RPMI7951 (cell line): ENCODE measurements around the gene FBXO28. TPM values are rescaled to one million over a fixed set of nuclear protein-coding genes. Genes with fewer than 3 reads are reported as not detected.
"Not testable (repeated sequence)": the region's sequence is repeated elsewhere in the genome, so short reads cannot be mapped to it uniquely, and the experiment has no call there.

Source experiments
- DNase-seq: peaks from one replicate; pipeline ENCODE4 v3.0.0-alpha.2; 2012; ENCODE audit warnings: low read depth
- total RNA-seq: library from RNA; depleted of rRNA; stranded (reverse); fragments of >200 nt; shearing (Covaris generic); gene quantifications from 2 replicates; pipeline ENCODE4 v1.2.3, GENCODE V29; 2014; rRNA removed

FBXO28 gene
- total RNA-seq, 1 experiment from 2014 or later, result 26.6 TPM

DNA sequence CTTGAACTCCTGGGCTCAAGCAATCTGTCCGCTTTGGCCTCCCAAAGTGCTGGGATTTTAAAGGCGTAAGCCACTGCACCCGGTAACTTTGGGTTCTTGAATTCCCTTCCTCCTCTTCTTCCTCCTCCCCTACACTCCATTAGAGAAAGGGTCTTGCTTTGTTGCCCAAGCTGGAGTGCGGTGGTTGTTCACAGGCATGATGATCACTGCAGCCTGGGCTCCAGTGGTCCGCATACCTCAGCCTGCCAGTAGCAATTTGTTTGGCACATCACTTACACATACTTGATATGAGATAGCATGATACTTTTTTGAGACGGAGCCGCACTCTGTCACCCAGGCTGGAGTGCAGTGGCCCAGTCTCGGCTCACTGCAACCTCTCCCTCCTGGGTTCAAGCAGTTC is 71.3 kb downstream of the FBXO28 start:
- no peak for DNase-seq

DNA sequence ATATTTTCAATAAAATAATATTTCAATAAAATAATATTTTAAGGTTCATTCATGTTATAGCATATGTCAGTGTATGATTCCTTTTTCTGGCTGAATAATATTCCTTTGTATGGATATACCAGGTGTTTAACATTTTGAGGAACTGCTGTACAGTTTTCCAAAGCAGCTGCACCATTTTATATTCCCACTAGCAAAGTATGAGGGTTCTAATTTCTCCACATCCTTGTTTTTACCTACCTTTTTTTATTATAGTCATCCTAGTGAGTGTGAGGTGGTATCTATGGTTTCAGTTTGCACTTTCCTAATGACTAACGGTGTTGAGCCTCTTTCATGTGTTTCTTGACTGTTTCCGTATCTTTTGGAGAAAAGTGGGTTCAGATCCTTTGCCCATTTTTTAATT is 74.4 kb downstream of the FBXO28 start:
- DNase-seq, result no peak

DNA sequence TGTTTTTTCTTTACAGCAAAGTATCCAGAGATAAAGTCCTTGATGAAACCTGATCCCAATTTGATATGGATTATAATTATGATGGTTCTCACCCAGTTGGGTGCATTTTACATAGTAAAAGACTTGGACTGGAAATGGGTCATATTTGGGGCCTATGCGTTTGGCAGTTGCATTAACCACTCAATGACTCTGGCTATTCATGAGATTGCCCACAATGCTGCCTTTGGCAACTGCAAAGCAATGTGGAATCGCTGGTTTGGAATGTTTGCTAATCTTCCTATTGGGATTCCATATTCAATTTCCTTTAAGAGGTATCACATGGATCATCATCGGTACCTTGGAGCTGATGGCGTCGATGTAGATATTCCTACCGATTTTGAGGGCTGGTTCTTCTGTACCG is 75.7 kb downstream of the FBXO28 start:
- no peak for DNase-seq

DNA sequence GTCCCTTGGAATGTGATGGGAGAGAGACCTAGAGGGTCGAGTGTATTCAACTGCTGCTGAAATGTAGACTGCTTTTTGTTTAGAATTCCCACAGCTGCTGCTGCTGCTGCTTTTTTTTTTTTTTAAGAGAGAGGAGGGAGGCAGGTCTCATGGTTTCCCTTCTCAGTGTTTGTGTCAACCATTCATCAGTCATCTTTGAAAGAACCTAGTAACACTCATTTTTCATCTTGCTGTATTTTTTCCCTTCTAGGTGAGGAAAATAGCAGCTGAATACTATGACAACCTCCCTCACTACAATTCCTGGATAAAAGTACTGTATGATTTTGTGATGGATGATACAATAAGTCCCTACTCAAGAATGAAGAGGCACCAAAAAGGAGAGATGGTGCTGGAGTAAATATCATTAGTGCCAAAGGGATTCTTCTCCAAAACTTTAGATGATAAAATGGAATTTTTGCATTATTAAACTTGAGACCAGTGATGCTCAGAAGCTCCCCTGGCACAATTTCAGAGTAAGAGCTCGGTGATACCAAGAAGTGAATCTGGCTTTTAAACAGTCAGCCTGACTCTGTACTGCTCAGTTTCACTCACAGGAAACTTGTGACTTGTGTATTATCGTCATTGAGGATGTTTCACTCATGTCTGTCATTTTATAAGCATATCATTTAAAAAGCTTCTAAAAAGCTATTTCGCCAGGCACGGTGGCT is 78.3 kb downstream of the FBXO28 start:
- no peak for DNase-seq

DNA sequence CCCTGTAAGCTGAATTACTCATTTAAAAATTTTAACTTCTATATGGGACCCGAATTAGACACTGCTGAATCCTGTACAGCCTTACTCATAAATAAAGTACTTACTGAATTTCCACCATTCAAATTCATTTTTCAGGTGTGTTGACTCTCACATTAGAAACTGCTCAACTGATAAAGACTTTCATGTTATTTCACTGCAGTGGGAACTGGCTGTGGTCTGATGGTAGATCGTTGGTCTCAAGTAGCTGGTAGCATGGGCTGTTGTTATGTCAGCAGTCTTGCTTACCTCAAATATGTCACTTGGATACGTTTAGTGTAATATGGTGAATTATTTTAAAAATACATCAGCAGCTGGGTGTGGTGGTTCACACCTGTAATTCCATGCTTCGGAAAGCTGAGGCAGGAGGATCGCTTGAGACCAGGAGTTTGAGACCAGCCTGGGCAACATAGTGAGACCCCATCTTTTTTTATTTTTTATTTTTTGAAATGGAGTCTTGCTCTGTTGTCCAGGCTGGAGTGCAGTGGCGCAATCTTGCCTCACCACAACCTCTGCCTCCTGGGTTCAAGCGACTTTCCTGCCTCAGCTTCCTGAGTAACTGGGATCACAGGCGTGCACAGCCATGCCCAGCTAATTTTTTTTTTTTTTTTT is 79.5 kb downstream of the FBXO28 start:
- no peak for DNase-seq

DNA sequence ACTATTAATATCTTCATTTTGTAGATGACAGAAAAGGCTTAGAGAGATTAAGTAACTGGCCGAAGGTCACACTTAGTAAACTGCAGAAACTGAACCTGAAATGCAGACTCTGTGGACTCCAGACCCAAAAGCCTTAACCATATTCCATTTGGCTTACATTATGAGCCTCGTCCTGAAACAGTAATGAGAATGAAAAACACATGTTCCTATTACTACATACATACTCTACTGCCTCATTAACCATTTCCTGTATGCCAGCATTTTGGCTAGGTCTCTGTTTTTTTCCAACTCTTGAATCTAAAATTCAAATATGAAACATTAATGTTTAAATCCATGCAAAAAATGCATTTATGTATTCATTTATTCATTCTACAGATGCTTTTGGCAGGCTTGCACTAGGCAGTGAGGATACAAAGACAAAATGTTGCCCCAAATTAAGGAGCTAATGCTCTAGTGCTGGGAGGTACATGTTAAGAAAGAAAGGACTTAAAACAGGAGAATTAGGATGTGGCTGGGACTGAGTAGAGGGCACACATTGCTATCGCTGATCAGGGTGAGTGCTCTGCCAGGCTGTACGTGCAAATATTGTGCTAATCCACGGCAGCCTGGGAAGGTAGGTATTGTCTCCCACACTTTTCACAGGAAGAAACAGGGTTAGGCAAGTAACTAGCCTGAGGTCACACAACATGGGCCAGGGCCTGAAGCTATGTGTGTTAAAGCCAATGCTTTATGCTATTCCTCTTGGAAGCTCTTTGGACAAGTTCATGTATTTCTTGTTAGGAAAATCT is 83.1 kb downstream of the FBXO28 start:
- DNase-seq, result no peak

DNA sequence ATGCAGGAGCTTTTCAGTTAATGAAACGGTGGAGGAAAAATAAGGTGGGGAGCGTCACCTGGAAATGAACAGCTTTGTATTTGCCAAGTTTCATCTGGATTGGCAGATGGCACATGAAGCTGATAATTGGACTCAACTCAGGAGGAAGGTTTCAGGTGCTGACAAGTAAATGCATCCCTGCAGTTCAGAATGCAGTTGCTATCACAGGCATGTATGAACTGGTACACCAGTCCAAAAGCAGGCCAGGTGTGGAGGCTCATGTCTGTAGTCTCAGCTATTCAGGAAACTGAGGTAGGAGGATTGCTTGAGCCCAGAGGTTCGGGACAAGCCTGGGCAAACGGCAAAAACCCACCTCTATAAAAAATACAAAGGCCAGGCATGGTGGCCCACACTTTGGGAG is 84.7 kb downstream of the FBXO28 start:
- no peak for DNase-seq

DNA sequence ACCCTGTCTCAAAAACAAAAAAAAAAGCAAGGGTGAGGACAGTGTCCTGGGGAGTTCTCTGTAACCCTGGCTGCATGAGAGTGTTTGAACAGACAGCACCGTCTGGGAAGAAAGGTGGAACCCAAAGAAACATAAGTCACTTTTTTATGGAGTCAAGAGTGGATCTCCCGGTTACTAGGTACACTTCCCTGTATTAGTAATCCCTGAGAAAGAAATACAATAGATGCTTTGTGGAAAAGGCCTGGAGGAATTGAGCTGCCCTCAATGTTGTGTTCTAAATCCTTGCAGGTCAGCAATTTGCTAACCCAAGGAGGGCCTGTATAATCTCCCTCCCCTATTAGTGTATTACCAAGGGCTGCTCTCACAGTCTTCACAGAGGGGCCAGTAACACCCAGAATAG is 85.8 kb downstream of the FBXO28 start:
- DNase-seq, result no peak

DNA sequence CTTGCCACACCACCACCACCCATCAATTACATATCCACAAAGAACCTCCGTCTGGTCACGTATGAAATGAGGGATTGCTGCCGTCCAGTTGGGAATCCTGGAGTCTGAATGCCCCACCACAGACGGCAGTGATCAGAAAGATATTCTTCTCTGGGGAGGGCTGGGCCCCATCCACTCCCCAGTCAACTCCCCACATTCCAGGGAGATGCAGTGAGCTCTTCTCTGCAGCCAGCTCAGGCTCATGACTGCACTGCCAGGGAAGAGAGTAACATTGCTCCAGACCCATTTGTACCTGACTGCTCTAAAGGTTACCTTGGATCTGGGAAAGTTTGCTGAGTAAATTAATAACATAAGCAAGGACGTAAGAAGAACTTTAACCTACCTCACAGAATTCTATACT is 87.5 kb downstream of the FBXO28 start:
- no peak for DNase-seq

DNA sequence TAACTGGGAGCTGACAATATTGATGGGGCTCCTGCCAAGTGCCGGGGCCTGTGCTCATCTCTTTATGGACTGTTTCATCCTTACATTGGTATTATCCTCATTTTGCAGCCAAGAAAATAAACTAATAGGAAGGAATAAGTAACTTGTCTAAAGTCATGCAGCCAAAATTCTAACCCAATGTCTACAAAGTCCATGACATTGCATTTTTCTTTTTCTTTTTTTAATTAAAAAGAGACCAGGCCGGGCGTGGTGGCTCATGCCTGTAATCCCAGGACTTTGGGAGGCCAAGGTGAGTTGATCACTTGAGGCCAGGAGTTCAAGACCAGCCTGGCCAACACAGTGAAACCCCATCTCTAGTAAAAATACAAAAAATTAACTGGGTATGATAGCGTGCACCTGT is 87.9 kb downstream of the FBXO28 start:
- DNase-seq, result no peak

DNA sequence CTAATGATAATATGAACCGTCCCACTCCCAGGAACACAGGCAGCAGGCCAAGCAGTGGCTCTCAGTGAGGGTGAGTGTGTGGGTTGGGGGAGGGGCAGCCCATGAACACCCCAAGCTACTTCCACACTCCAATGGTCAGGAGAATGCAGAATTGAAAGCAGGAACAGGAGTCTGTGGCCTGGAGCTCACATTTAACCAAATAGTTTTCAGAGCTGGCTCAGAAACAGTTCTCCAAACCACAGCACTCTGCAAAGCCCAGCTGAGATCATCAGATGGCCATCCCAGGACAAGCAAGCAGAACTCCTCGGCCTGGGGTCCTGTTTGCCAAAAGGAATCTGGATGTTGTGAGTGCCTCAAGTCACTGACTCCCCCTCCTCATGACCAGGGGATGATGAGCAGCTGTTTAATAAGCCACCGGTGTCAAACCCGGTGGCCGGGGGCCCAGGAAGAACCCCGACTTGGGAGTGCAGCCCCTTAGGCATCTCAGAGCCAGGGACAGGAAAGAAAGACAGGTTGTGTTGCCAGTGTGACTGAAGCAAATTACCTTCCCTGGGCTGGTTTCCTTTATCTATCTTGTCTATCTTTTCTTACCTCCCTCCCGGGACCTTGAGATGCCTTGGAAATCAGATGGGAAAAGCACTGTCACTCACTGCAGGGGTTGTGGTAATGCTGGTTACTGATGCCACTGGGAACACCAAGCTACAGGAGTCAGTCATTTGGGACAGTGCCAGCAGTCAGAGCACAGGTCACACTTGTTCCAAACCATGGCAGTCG is 89.5 kb downstream of the FBXO28 start:
- DNase-seq, result peak; percentile 89

DNA sequence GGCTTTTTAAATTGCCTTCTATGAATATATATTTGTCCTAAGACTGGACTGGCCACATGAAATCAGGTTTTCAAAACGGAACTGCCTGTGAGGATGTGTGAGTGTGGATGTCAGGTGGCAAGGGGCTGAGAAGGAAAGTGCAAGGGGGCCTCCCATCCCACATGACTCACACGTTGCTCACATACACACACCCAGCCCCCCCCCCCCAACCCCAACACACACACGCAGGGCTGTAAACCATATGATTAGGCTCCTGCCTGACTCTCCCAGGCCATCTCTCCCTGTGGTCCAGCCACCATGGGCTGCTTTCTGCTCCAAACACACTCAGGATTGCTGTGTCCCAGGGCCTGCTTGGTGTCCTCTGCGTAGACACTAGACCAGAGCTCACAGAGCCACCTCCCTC is 91.5 kb downstream of the FBXO28 start:
- DNase-seq, result peak; percentile 87

DNA sequence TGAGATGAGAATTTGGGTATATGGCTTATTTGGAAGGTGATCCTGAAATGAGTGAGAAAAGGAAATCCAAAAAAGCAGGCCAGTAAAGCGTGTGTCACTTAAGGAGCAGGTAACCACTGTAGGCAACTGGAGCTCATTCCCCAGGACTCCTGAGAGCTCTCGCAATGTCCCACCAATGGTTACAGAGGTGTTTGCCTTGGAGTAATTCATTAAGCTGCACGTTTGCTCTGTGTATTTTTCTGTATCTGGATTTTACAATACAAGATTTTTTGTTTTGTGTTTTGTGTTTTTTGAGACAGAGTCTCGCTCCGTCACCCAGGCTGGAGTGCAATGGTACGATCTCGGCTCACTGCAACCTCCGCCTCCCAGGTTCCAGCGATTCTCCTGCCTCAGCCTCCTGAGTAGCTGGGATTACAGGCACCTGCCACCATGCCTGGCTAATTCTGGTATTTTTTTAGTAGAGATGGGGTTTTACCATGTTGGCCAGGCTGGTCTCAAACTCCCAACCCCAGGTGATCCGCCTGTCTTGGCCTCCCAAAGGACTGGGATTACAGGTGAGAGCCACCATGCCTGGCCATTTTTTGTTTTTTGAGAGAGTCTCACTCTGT is 92.1 kb downstream of the FBXO28 start:
- DNase-seq, result not testable (repeated sequence)

DNA sequence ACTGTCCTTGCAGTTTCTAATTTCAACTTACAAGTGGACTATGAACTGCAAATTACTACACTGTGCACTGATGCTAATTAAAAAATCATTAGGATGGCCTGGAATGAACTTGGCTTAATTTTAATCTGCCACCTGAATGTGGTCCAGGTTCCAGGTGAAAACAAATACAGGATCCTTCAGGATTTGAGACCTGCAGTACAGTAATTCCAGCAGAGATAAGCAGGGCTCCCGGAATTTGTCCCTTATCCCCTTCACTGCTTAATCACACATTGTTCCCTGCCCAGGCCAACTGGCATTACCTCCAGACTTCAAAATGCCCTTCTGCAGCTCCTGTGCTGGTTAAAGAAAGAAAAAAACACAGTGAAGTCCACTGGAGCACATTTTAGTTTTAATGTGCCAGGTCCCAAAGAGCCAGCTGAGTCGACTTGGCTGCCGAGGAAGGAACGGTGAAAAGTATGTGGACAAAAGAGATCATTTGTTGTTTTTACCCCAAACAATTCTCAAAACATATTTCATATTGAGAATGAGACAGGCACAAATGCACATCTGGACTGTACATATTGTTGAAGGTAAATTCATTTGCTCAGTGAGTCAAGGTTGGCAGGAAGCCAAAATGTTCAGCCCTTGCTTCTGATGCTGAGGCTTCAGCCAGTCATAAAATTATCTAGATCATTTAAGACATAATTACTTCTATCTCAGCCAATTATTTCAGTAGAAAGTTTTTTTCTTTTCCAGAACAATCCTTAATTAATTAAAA is 97.5 kb downstream of the FBXO28 start:
- DNase-seq, result peak; percentile 41

Other genes with a start within 250 kb of the FBXO28 start
- 152 and 158 TPM in 2 replicates for gene DEGS1, start 69.1 kb downstream of the FBXO28 start, total RNA-seq
- gene NVL, start 216.1 kb downstream of the FBXO28 start, total RNA-seq, result 17.8 and 23.2 TPM in 2 replicates
- gene CNIH4, start 242.8 kb downstream of the FBXO28 start, total RNA-seq, result 97.3 and 115 TPM in 2 replicates